ENCODE results near the gene NUDT22.

NUDT22 gene

GRCh38 chr11:64203421-64204079 lies 22.5 kb upstream of the NUDT22 start:
- Histone ChIP-seq H3K9ac (peak overlapping the region in 4 of 11 experiments; percentile 9 to 35 (median 32); a peak in 8 of 22 replicates), H3K27me3 (no peaks in the 10 kb centered on the region), H3K4me1 (peaks cover 31 to 54% (median 40%) of the 10 kb centered on the region in 10 experiments), H4K20me1 (peaks cover 21 to 70% (median 58%) of the 10 kb centered on the region in 11 experiments), H3K27ac (peak overlapping the region in 3 of 11 experiments; percentile 19 to 41 (median 21); a peak in 4 of 22 replicates), H3K4me2 (peak overlapping the region in 7 of 11 experiments; percentile 97 to 100 (median 99); a peak in 7 of 22 replicates), H3K9me3 (replicated peaks in 1 of 11) (no peaks in the 10 kb centered on the region), H3K36me3 (peaks cover 6 to 79% (median 65%) of the 10 kb centered on the region in 11 experiments), H3K4me3 (no peak overlapping the region)
- TF ChIP-seq Cebpa-rat (IDR thresholded peaks at IDR 0.05) = no peak

DNA sequence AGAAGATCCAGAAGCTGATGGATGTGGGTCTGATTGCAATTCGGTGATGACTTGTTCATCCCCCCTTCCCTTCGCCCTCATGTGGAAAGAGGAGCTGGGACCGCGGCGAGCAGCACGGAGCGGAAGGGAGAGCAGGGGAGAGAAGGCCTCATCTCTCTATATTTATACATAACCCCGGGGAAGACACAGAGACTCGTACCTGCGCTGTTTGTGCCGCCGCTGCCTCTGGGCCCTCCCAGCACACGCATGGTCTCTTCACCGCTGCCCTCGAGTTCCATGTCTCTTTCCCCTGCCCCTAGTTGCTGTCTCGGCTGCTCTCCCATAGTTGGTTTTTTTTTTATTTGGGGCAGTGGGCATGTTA lies 22.0 kb upstream of the NUDT22 start:
- no peaks in the 10 kb centered on the region for H3K9me3 ChIP-seq (replicated peaks in 1 of 11)
- H3K9ac ChIP-seq = peak overlapping the region in 2 of 11 experiments; percentile 29 to 34; a peak in 6 of 22 replicates
- H3K4me2 ChIP-seq = peak overlapping the region; percentile 38 to 100 (median 98)
- H3K36me3 ChIP-seq = peaks cover 7 to 79% (median 65%) of the 10 kb centered on the region in 11 experiments
- H3K27me3 ChIP-seq = no peaks in the 10 kb centered on the region
- peak overlapping the region in 3 of 11 experiments; percentile 19 to 41 (median 21); a peak in 4 of 22 replicates for H3K27ac ChIP-seq
- H3K4me1 ChIP-seq = peaks cover 36 to 58% (median 45%) of the 10 kb centered on the region in 10 experiments
- no peak for TF ChIP-seq Cebpa-rat (IDR thresholded peaks at IDR 0.05)
- H3K4me3 ChIP-seq = no peak overlapping the region
- peaks cover 26 to 75% (median 62%) of the 10 kb centered on the region in 11 experiments for H4K20me1 ChIP-seq

DNA sequence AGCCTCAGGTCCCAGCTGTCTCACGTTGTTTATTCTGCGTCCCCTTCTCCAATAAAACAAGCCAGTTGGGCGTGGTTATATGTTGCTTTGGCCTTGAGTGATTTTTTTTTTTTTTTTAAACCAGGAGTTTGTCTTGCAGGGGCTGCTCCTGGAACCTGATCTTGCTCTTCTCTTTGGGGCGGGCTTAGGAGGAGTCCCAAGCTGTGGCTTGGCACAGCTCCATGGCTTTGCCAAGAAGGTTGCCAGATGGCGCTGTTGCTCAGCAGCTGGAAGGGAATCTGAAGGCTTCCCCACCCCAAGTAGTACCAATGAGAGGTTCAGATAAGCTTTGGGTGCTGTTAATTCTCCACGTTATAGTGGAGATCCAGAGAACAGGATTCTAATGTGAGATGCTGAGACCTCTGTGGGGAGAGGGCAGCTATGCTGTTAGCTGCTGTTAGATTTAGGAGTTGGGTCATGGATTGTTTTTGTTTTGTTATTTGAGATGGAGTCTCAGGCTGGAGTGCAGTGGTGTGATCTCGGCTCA lies 21.5 kb upstream of the NUDT22 start:
- H3K4me2 ChIP-seq = peak overlapping the region; percentile 96 to 100 (median 99)

GRCh38 chr11:64206457-64207255 lies 19.4 kb upstream of the NUDT22 start, which contains the start of gene FERMT3:
FERMT3 (plus strand) TSS chr11:64206721; CDS start chr11:64207365, 644 bp downstream.
- H3K36me3 ChIP-seq = peaks cover 33 to 80% (median 62%) of the 10 kb centered on the region in 11 experiments
- H3K4me1 ChIP-seq = peaks cover 53 to 70% (median 64%) of the 10 kb centered on the region in 10 experiments
- peak within 1 kb of the TSS; percentile 87 to 100 (median 97) for H3K27ac ChIP-seq
- peak within 1 kb of the TSS; percentile 82 to 98 (median 94) for H3K4me3 ChIP-seq
- H4K20me1 ChIP-seq = peaks cover 41 to 75% (median 62%) of the 10 kb centered on the region in 11 experiments
- H3K9ac ChIP-seq = peak within 1 kb of the TSS; percentile 93 to 99 (median 96)
- TF ChIP-seq Cebpa-rat (IDR thresholded peaks at IDR 0.05) = no peak
- H3K4me2 ChIP-seq = peak within 1 kb of the TSS; percentile 96 to 100 (median 99)
- H3K27me3 ChIP-seq = no peaks in the 10 kb centered on the region
- no peaks in the 10 kb centered on the region for H3K9me3 ChIP-seq (replicated peaks in 1 of 11)

More for the DNA sequence above, 21.5 kb upstream of the NUDT22 start:
- Histone ChIP-seq H4K20me1 (peaks cover 31 to 80% (median 66%) of the 10 kb centered on the region in 11 experiments), H3K27me3 (no peaks in the 10 kb centered on the region), H3K27ac (peak overlapping the region; percentile 43 to 100 (median 97); a peak in 21 of 22 replicates), H3K4me3 (peak overlapping the region; percentile 82 to 98 (median 94); a peak in 16 of 20 replicates), H3K9ac (peak overlapping the region; percentile 46 to 99 (median 96); a peak in 21 of 22 replicates), H3K36me3 (peaks cover 12 to 81% (median 66%) of the 10 kb centered on the region in 11 experiments), H3K4me1 (peaks cover 41 to 62% (median 50%) of the 10 kb centered on the region in 10 experiments), H3K9me3 (replicated peaks in 1 of 11) (no peaks in the 10 kb centered on the region)
- no peak for TF ChIP-seq Cebpa-rat (IDR thresholded peaks at IDR 0.05)

GRCh38 chr11:64207256-64208085 lies 18.6 kb upstream of the NUDT22 start:
- Histone ChIP-seq H3K4me3 (peak overlapping the region; percentile 82 to 98 (median 94)), H3K36me3 (peaks cover 41 to 80% (median 62%) of the 10 kb centered on the region in 11 experiments), H3K4me1 (peaks cover 61 to 78% (median 73%) of the 10 kb centered on the region in 10 experiments), H3K9ac (peak overlapping the region; percentile 93 to 99 (median 96)), H3K4me2 (peak overlapping the region; percentile 96 to 100 (median 99)), H4K20me1 (peaks cover 47 to 75% (median 63%) of the 10 kb centered on the region in 11 experiments), H3K27me3 (no peaks in the 10 kb centered on the region), H3K9me3 (replicated peaks in 1 of 11) (no peaks in the 10 kb centered on the region), H3K27ac (peak overlapping the region; percentile 87 to 100 (median 97))
- TF ChIP-seq Cebpa-rat (IDR thresholded peaks at IDR 0.05) = 0 out of 22 replicates have a peak, but pooled peaks of 2 of the 11 experiments have one; percentile 15 to 33

- Histone ChIP-seq H3K4me3 (peak overlapping the region; percentile 82 to 98 (median 94)), H3K4me2 (peak overlapping the region; percentile 96 to 100 (median 99)), H3K27me3 (no peaks in the 10 kb centered on the region), H3K4me1 (peaks cover 69 to 85% (median 79%) of the 10 kb centered on the region in 10 experiments), H3K27ac (peak overlapping the region; percentile 74 to 100 (median 97)), H4K20me1 (peaks cover 42 to 70% (median 60%) of the 10 kb centered on the region in 11 experiments), H3K9ac (peak overlapping the region; percentile 93 to 99 (median 96)), H3K36me3 (peaks cover 49 to 80% (median 65%) of the 10 kb centered on the region in 11 experiments), H3K9me3 (replicated peaks in 1 of 11) (no peaks in the 10 kb centered on the region)
- TF ChIP-seq Cebpa-rat (IDR thresholded peaks at IDR 0.05) = no peak
These were observed 17.8 kb upstream of the NUDT22 start for GRCh38 chr11:64208086-64208795.

DNA sequence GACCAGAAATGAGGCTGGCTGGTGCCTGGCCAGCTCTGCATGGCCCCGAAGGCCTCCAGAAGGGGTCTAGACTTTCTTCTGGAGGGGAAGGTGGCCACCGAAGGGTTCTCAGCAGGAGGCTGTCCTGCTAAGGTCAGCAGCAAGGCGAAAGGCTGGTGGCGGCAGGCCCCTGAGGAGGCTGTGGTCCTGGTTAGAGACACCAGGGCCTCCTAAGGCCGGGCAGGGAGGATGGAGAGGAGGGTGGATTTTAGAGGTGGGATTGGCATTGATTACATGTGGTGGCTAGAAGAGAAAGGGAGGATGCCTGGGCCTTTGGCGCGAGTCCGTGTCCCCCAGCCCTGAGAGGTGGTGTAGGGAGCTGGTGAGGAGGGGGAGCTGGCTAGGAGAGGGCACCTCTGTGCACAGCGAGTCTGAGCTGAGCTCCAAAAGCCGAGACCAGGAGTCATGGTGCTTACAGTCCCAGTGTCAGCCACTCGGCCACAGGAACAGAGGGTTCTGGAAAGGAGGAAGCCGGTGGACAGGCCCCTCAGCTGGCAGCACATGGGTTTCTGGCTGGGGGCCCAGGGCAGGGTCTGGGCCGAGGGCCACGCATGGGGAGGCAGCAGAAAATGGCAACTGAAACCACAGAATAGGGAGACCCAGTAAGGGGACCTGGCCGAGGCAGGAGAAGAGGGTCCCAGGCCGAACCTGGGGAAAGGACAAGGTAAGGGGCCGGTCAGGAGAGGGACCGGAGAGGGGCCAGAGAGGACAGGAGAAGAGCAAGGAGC lies 17.1 kb upstream of the NUDT22 start:
- H3K4me3 ChIP-seq = peak overlapping the region; percentile 82 to 98 (median 94)
- H3K27me3 ChIP-seq = no peaks in the 10 kb centered on the region
- H3K27ac ChIP-seq = peak overlapping the region; percentile 74 to 100 (median 97); a peak in 21 of 22 replicates
- no peaks in the 10 kb centered on the region for H3K9me3 ChIP-seq (replicated peaks in 1 of 11)
- H3K4me2 ChIP-seq = peak overlapping the region; percentile 96 to 100 (median 99)
- peaks cover 76 to 88% (median 81%) of the 10 kb centered on the region in 10 experiments for H3K4me1 ChIP-seq
- H3K36me3 ChIP-seq = peaks cover 55 to 80% (median 69%) of the 10 kb centered on the region in 11 experiments
- H3K9ac ChIP-seq = peak overlapping the region; percentile 93 to 99 (median 96)
- TF ChIP-seq Cebpa-rat (IDR thresholded peaks at IDR 0.05) = no peak
- peaks cover 34 to 70% (median 58%) of the 10 kb centered on the region in 11 experiments for H4K20me1 ChIP-seq
